ENCODE data around the gene PARD3.
"Not testable (repeated sequence)": the region's sequence is repeated elsewhere in the genome, so short reads cannot be mapped to it uniquely, and the experiment has no call there.

The PARD3 gene

GRCh38 chr10:34268410-34268809, 546.7 kb downstream of the PARD3 start:
- not testable (repeated sequence) for DNase-seq (ENCODE audit: low read depth in 2 of 2)

- DNase-seq (ENCODE audit: low read depth in 2 of 2) = no peak
These were observed 552.1 kb downstream of the PARD3 start for GRCh38 chr10:34262985-34263384.

GRCh38 chr10:34260904-34261303, 554.2 kb downstream of the PARD3 start:
- DNase-seq (ENCODE audit: low read depth in 2 of 2) = no peak

- DNase-seq (ENCODE audit: low read depth in 2 of 2) = no peak
These were observed 558.9 kb downstream of the PARD3 start for GRCh38 chr10:34256216-34256615.

DNA sequence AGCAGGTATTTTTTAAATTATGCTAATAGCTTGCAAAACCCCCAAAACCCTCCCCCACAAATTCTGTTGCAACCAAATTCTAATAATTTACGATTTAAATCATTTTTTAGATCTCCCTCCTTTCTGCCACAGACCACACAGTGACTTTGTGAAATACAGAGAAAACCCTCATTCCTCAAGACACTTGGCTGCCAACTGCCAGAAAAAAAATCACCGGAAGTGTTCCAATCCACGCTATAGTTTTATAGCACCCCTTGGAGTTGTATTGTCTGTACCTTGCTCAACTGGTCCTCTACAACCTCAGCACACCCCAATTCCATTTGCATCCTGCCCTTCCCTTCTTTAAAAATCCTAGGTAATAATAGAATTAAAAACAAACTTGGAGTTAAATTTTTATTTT, 560.1 kb downstream of the PARD3 start:
- no peak for DNase-seq (ENCODE audit: low read depth in 2 of 2)

DNA sequence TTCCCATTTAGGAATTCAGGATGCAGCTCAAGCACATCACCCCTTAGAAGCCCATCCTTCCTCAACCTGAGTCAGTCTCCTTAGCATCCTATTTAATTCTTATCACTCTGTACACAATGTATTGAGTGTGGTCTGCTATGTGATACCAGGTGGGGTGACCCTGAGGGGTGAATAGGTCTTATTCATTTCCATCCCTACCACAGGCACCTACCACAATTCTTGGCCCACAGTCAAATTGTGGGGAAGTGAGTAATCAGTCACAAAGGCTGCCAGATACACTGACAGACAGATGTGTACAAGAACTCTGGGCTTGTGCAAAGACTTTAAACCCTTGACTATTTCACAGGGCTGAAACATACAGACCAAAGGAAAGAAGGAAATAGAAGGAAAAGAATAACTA, 560.5 kb downstream of the PARD3 start:
- DNase-seq (ENCODE audit: low read depth in 2 of 2) = no peak

- no peak for DNase-seq (ENCODE audit: low read depth in 2 of 2)
These were observed 563.0 kb downstream of the PARD3 start for GRCh38 chr10:34252111-34252510.

GRCh38 chr10:34251177-34251576, 563.9 kb downstream of the PARD3 start:
- no peak for DNase-seq (ENCODE audit: low read depth in 2 of 2)

DNA sequence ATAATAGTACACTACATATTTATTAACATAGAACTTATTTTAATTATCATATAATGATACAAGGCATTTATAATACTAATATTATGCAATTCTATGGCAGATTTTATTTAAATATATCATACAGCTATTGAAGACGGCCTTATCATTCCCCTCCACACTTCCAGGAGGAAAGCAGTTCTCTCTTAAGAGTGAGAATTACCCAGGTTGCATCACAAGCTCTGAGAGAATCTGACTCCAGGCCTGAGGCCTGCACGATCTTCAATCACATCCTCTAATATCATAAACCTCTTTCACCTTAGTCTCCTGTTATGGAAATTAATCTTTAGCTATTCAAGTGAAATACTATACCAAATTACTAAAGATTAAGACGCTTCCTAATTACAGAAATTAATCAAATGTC, 564.4 kb downstream of the PARD3 start:
- no peak for DNase-seq (ENCODE audit: low read depth in 2 of 2)

DNA sequence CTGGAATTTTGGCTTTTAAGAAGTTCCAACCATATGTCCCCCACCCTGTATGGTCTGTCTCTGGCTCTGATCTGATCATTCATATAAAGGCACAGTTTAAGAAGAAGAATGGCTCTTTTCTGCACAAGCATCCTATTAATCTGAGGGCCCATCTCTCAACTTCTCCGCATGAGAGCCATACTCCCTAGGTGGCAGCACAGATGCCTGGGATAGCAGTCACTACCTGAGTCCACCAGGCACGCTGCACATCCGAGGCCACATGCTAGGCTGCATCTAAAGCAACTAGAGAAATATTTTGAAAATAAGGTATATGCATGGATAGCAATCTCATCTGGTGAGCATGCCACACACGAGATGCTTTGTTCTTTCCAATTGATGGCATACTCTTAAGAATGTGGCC, 565.5 kb downstream of the PARD3 start:
- DNase-seq (ENCODE audit: low read depth in 2 of 2) = no peak

GRCh38 chr10:34247560-34247959, 567.5 kb downstream of the PARD3 start:
- no peak for DNase-seq (ENCODE audit: low read depth in 2 of 2)

GRCh38 chr10:34244756-34245484, 570.2 kb downstream of the PARD3 start:
- no peak for DNase-seq (ENCODE audit: low read depth in 2 of 2)

DNA sequence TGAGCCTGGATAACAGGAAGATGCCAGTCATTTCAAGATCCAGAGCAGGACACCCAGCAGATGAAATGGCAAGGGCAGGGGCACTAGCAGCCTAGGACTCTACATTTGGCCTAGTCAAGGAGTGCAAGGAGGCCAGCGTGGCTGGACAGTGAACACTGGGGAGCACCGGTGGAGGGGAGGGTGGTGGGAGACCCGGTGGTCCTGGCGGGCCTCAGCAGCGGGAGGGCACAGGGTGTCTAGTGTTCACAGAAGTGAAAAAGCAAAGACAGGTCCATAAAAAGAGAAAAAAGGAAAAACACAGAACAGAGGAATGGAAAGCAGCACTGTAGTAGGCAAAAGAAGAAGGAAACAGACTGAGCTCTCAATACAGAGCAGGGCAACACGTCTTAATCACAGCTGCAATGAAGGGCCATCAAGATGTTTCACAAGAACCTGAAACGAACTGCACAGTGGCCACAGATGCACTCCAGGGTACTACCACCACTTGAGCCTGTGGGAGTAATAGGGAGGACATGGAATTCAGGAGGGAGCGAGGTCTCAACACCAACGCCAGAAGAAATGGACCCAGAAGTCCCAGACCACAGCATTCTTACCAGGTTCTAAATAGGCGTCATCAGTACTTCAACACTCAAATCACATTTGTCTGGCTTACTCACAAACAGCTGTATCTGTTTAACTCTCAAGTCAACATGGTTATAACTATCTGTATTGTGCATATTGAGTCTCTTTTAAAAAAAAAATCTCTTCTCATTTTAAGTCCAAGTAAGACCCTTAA, 573.7 kb downstream of the PARD3 start:
- no peak for DNase-seq (ENCODE audit: low read depth in 2 of 2)

DNA sequence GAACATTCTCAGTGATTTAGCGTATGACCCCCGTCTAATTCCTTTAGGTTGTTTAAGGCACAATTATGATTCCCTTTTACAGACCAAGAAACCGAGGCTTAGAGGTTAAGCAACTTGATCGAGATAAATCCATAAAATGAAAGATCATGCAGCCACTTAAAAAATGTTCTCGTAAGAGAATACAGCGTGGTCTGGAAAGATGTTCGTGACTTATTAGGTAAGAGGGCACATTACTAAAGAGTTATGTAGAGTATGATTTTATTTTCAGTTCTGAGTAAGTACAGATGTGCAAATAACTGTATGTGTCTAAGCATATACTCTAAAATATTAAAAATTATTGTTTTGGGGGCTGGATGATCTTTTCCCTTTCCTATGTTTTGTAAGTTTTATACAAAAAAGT, 575.1 kb downstream of the PARD3 start:
- no peak for DNase-seq (ENCODE audit: low read depth in 2 of 2)

DNA sequence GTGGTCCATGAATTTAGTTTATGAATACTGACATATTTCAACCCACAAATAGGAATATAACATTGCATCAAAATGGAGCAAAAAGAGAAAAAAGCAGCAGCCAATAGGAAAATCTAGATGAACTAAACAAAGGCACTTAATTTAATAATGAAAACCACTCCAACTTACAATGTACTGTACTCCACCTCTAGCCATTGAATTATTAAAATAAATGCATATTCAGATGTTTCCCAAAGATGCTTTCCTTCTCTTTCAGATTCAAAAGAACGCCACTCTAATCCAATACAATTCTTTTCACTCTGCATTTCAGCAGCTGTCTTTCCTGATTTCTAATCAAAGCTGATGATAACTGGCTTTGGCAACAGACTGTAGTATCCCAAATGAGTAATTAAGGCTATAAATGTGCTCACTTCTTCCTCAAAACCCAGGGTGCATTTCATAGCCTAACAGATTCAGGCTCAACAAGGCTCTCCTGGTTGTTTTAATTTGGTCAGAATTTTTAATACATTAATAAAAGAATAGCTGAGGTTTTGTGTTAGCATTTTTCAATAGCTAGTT, 577.1 kb downstream of the PARD3 start:
- DNase-seq (ENCODE audit: low read depth in 2 of 2) = no peak

- no peak for DNase-seq (ENCODE audit: low read depth in 2 of 2)
These were observed 578.2 kb downstream of the PARD3 start for GRCh38 chr10:34236931-34237330.

- no peak for DNase-seq (ENCODE audit: low read depth in 2 of 2)
These were observed 579.8 kb downstream of the PARD3 start for GRCh38 chr10:34235164-34235832.

- DNase-seq (ENCODE audit: low read depth in 2 of 2) = no peak
These were observed 582.6 kb downstream of the PARD3 start for GRCh38 chr10:34232481-34232880.

- DNase-seq (ENCODE audit: low read depth in 2 of 2) = no peak
These were observed 583.5 kb downstream of the PARD3 start for GRCh38 chr10:34231441-34232180.

DNA sequence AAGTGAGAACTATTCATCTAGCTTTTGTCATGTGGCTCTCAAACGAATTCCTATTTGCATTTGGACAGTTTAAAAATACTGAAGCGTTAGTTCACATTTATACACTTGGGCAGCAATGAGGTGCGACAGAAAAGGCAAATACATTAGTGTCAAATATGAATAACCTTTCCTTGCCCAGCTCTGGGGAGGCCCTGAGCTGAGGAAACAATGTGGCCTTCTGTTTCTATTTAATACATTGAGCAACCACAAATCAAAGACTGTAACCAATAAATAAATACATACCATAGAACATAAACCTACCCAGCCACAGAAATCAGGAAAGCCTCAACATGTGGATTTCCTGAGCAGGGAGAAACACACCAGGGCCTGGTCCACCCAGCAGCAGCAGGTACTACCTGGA, 585.2 kb downstream of the PARD3 start:
- no peak for DNase-seq (ENCODE audit: low read depth in 2 of 2)

GRCh38 chr10:34228066-34228465, 587.0 kb downstream of the PARD3 start:
- DNase-seq (ENCODE audit: low read depth in 2 of 2) = no peak

GRCh38 chr10:34224639-34225038, 590.5 kb downstream of the PARD3 start:
- no peak for DNase-seq (ENCODE audit: low read depth in 2 of 2)

All from stimulated activated CD8-positive, alpha-beta memory T cell treated with anti-CD3 and anti-CD28 coated beads, Interleukin-2, amount 100 ng/mL, for 48 hours (primary cell).